Glomerular visceral epithelial cell (primary cell): Measurements from ENCODE around the gene MINDY4.

Experiments
- DNase-seq: peaks from one replicate; pipeline ENCODE4 v3.0.0-alpha.2; 2016; ENCODE audit errors: extremely low spot score

MINDY4 gene

GRCh38 chr7:30741289-30741688, 29.9 kb upstream of the MINDY4 start:
- no peak for DNase-seq

GRCh38 chr7:30743371-30744074, 27.7 kb upstream of the MINDY4 start:
- peak; percentile 6 for DNase-seq

- DNase-seq, result no peak
These were observed 27.2 kb upstream of the MINDY4 start for GRCh38 chr7:30744075-30744417.

DNA sequence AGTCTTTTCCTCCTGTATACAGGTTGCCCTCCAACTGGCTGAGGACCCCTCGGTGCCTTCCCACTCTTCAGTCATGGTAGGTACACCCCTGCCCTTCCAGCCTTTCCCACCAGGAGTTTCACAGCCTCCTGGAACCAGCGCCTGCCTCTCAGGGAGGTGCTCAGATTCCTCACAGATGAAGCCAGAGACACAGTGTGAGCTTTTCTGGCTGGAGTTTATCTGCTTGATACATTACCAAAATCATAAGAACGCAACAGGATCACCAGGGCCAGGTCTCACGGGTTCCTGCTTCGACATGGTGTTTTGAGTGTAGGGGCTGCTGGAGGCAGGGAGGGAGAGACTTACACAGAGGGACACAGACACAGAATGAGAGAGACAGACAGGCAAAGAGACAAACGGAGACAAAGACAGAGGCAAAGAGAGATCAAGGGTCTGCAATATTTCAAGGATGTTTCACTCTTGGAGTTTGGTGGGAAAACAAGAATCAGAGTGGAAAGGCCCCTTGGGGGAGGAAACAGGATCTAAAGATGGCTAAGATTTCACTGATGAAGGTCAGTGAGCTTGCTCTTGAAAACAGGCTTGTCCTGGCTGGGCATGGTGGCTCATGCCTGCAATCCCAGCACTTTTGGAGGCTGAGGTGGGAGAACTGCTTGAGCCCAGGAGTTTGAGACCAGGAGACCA, 25.8 kb upstream of the MINDY4 start:
- no peak for DNase-seq

- DNase-seq, result no peak
These were observed 21.2 kb upstream of the MINDY4 start for GRCh38 chr7:30750010-30750409.

- DNase-seq, result no peak
These were observed 20.2 kb upstream of the MINDY4 start for GRCh38 chr7:30750683-30751650.

GRCh38 chr7:30751696-30752273, 19.4 kb upstream of the MINDY4 start, which contains the start of gene INMT:
TSS of gene INMT (plus strand) at chr7:30752135. CDS start at chr7:30752151, 16 bp downstream.
- no peak for DNase-seq

GRCh38 chr7:30752484-30752883, 18.7 kb upstream of the MINDY4 start:
- DNase-seq, result no peak

GRCh38 chr7:30752979-30753378, 18.2 kb upstream of the MINDY4 start:
- no peak for DNase-seq

DNA sequence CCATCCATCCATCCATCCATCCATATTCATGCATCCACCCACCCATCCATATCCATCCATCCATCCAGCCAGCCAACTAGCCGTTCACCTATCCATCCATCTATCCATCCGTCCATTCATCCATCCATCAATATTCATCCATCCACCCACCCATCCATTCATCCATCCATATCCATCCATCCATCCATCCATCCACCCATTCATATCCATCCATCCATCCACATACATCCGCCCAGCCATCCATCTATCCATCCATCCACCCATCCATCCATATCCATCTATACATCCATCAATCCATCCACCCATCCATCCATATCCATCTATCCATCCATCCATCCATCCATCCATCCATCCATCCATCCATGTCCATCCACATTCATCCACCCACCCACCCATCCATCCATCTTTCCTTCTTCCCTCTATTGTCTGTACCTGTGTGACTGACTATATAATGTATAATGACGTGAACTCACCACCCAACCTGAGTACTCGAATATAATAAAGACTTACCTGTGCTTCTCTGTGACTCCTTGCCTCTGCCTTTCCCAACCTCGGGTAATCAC, 16.8 kb upstream of the MINDY4 start:
- no peak for DNase-seq

- DNase-seq, result no peak
These were observed 15.6 kb upstream of the MINDY4 start for GRCh38 chr7:30755384-30756154.

DNA sequence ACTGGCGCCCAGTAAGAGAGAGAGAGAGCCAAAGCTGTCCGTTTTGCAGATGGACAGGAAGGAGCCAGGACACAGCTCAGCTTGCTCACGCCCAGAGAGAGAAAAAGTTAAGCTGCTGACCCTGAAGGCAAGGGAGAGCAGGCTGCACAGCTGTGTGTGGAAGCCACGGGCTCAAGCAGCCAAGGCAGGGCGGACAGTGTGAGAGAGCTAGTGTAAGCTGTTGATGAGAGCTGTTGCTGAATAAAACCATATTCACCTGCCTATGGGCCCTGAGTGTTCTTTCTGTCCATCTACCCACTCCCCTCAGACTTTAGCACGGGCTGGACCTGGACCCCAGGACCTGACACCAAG, 13.9 kb upstream of the MINDY4 start:
- no peak for DNase-seq

GRCh38 chr7:30760514-30761213, 10.6 kb upstream of the MINDY4 start:
- no peak for DNase-seq

GRCh38 chr7:30761214-30762156, 9.7 kb upstream of the MINDY4 start:
- DNase-seq, result no peak

GRCh38 chr7:30764030-30764975, 6.9 kb upstream of the MINDY4 start:
- no peak for DNase-seq

DNA sequence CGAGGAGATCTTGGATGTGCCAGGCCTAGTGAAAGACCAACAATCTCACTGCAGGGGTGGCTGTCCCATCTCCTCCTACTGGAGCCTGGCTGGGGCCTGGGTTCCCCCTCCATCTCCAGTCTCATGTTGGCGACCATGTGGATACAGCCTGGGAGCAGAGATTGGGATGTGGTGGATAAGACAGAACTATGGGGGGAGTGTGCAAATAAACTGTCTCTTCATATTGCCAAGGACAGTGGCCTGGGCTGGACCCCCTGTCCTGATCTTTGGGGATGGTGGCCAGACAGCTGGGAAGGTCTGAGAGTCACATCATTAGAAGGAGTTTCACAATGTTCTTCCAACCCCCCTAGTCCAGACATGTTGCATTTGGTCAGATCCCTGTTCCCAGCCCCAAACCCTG, 5.8 kb upstream of the MINDY4 start:
- DNase-seq, result no peak

DNA sequence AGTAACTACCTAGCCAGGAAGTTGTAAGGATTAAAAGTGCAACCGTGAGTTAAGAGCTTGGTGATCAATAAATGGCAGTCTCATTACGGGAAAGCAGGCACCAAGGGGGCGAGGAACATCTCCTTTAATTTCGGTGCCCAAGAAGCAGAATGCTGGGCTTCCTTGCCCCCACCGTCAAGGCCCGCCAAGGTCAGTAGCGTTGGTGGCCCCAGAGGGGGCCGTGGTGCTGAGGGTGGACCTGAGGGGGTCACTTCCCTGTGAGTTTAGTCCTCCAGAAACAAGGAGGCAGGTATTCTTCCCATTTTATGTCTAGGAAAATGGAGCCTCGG, 408 bp upstream of the MINDY4 start:
- no peak for DNase-seq

DNA sequence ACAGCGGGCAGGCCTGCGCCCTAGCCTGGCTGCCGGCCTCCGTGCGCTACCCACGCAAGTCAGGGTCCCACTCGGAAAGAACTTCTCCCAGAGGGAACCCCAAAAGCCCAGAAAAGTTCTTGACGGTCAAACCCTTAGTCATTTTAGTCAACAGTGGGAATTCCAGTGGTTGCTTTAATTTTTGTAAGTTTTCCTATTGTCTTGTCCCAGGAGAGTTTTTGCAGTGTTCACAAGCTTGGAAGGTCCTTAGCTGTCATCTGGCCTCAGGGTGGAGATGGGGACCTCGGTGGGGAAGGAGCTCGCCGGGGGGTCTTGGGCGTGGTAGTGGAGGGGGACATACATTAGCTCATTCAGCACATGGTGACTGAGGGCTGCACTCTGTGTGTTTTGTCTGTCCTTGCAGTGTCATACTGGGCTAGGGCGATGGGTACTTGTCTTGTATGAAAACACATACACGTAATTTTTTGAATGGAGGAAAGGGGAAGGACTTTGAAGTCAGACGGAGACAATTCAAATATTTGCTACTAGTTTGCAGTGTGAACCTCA, 736 bp downstream of the MINDY4 start:
- no peak for DNase-seq
